H1 (cell line): ENCODE results near the gene TBC1D30. TPM values are rescaled to one million over a fixed set of nuclear protein-coding genes. Genes with fewer than 3 reads are reported as not detected.

Source experiments
- BCL11A ChIP-seq, 2 experiments: IDR thresholded peaks; one replicate each; pipeline ENCODE4 v1.6.1; 2011; ENCODE audit warnings: low read depth in 2 of 2, low read length in 2 of 2, mild to moderate bottlenecking in 2 of 2
- CHD1 ChIP-seq: IDR thresholded peaks from 2 replicates; pipeline ENCODE4 v1.6.1; 2012; ENCODE audit warnings: low read depth, low read length, improper control_type of control experiment
- CHD2 ChIP-seq: IDR thresholded peaks from 2 replicates; pipeline ENCODE4 v1.6.1; 2012; ENCODE audit warnings: low read length, improper control_type of control experiment
- CHD7 ChIP-seq: fragments of 300-600 bp; sonication (generic); IDR thresholded peaks from 2 replicates; pipeline ENCODE4 v1.7.1; 2012; ENCODE audit warnings: low read length, moderate library complexity, mild to moderate bottlenecking, inconsistent platforms; ENCODE audit not compliant: insufficient replicate concordance
- CTCF ChIP-seq, 3 experiments: IDR thresholded peaks; 1 replicate in 2 of 3; 2 replicates in 1 of 3; pipeline versions ENCODE4 v1.5.1 to v1.6.1; 2011; ENCODE audit warnings: low read length in 3 of 3, mild to moderate bottlenecking in 3 of 3, inconsistent platforms in 2 of 3, low read depth in 1 of 3, moderate library complexity in 1 of 3; ENCODE audit not compliant: insufficient read depth in 1 of 3; ENCODE audit errors: control extremely low read depth in 1 of 3
- JUND ChIP-seq: IDR thresholded peaks from 2 replicates; pipeline ENCODE4 v1.6.1; 2011; ENCODE audit warnings: mild to moderate bottlenecking, improper control_type of control experiment, low read length
- KDM4A ChIP-seq: IDR thresholded peaks from one replicate; pipeline ENCODE4 v1.7.1; 2012; ENCODE audit warnings: low read depth, mild to moderate bottlenecking, moderate library complexity, low read length, inconsistent platforms; ENCODE audit not compliant: severe bottlenecking
- KDM5A ChIP-seq: fragments of 200-600 bp; IDR thresholded peaks from 2 replicates; pipeline ENCODE4 v1.7.1; 2012; ENCODE audit warnings: mild to moderate bottlenecking, low read length, inconsistent platforms, mixed read lengths
- SP2 ChIP-seq: IDR thresholded peaks from 2 replicates; pipeline ENCODE4 v1.6.1; 2012; ENCODE audit warnings: mild to moderate bottlenecking, low read length, inconsistent platforms
- TCF12 ChIP-seq: IDR thresholded peaks from 2 replicates; pipeline ENCODE4 v1.6.1; 2011; ENCODE audit warnings: low read depth, mild to moderate bottlenecking, low read length
- polyA plus RNA-seq, 7 experiments: library from polyadenylated mRNA; depleted of rRNA in 3 of 7; stranded (reverse) in 5 of 7; unstranded in 2 of 7; fragments of >200 nt in 5 of 7; fragments of 200-250 nt in 2 of 7; gene quantifications; 1 replicate in 5 of 7; 2 replicates in 1 of 7; 4 replicates in 1 of 7; pipeline versions ENCODE4 v1.2.1 to v1.2.3, GENCODE V29; 2011 to 2013; ENCODE audit warnings: missing spikeins in 2 of 7, mixed read lengths in 2 of 7
- total RNA-seq: library from RNA; stranded (reverse); fragmentation: NEBNext Ultra II Directional; extraction: Animal tissue kit (Norgen Biotek cat#: 25700); gene quantifications from 2 replicates; pipeline ENCODE4 v1.2.1, GENCODE V29; 2021

TBC1D30 gene
- total and polyA plus RNA-seq, 2 of the 8 experiments (the other 6 are each of a cell fraction or from before 2014, with no cell fraction given), result 2.8 to 5.5 TPM

DNA sequence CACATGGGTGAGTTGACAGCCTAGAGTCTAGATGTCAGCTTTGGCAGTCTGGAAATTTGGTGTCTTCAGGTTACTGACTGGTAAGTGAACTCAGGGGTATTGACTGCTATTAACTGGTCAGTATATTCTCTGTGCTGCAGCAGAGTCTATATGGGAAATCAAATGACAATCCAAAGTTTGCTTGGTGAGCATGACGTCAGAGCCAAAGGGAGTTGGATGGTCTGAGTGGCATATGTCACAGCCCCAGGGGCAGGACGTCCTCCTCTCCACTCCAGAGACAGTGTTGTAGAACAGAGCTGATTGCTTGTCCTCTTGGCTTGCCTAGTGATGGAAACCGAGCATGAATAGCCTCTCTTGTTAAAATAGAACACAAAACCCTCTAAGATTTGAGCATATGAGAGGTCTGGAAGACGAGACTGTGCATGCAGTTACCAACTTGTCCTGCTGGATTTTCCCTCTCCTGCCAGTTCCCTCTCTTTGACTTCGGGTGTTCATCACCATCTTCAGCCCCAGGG, 3.3 kb upstream of the TBC1D30 start (continued):
- no peak for TF ChIP-seq CHD7
- no peak for TF ChIP-seq SP2
- TF ChIP-seq CTCF (IDR thresholded peaks at IDR 0.05; ENCODE audit: control extremely low read depth in 1 of 3, insufficient read depth in 1 of 3, low read depth in 1 of 3, low read length in 3 of 3), result no peak
- TF ChIP-seq TCF12, result no peak
- no peak for TF ChIP-seq CHD2
- TF ChIP-seq CHD1, result no peak
- TF ChIP-seq KDM4A, result no peak
- no peak for TF ChIP-seq JUND
- no peak for TF ChIP-seq BCL11A (IDR thresholded peaks at IDR 0.05; ENCODE audit: low read depth in 2 of 2, low read length in 2 of 2)
- TF ChIP-seq KDM5A, result no peak
